ENCODE results near the gene GARIN6. TPM values are rescaled to one million over a fixed set of nuclear protein-coding genes. Genes with fewer than 3 reads are reported as not detected.

The GARIN6 gene
- total RNA-seq, 3 donors from 2014 or later (not counting 1 experiment from before 2014, with no cell fraction given): not detected

- Histone ChIP-seq H3K27me3 (ENCODE audit: control insufficient read depth, insufficient read depth, low read length) (no peaks in the 10 kb centered on the region), H3K9me3 (ENCODE audit: control insufficient read depth, insufficient read depth, low read length) (no peaks in the 10 kb centered on the region), H3K27ac (ENCODE audit: low read length) (no peak overlapping the region), H3K36me3 (ENCODE audit: control insufficient read depth, insufficient read depth, low read length) (no peaks in the 10 kb centered on the region), H3K4me3 (ENCODE audit: low read length) (no peak overlapping the region), H3K4me1 (ENCODE audit: control insufficient read depth, insufficient read depth, low read length) (no peaks in the 10 kb centered on the region)
- H3K36me3 Mint-ChIP-seq: no peaks in the 10 kb centered on the region
- H3K4me3 Mint-ChIP-seq: no peak overlapping the region
- ATAC-seq: no peak
- TF ChIP-seq CTCF (IDR thresholded peaks at IDR 0.05): no peak
- H3K27ac Mint-ChIP-seq: no peak overlapping the region
- peaks cover 0 to 10% of the 10 kb centered on the region in 2 donors for H3K9me3 Mint-ChIP-seq
- intact Hi-C loops (cut with micrococcal nuclease): no loop called here
- H3K27me3 Mint-ChIP-seq (ENCODE audit: low read depth in 2 of 2): no peaks in the 10 kb centered on the region
- DNase-seq: no peak
- WGBS (ENCODE audit: insufficient coverage): no CpG with 5 or more reads among the region's 1 CpG
- H3K4me1 Mint-ChIP-seq: no peaks in the 10 kb centered on the region
Measured at GRCh38 chr12:99658671-99659349, 11.3 kb downstream of the GARIN6 start.

GRCh38 chr12:99670635-99671034 lies 23.1 kb downstream of the GARIN6 start:
- H3K27ac ChIP-seq (ENCODE audit: low read length): no peak overlapping the region
- no CpG with 5 or more reads among the region's 1 CpG for WGBS (ENCODE audit: insufficient coverage)

GRCh38 chr12:99680276-99680675 lies 32.7 kb downstream of the GARIN6 start:
- no peak for DNase-seq
- H3K27ac ChIP-seq (ENCODE audit: low read length): no peak overlapping the region
- no peak overlapping the region for H3K4me3 ChIP-seq (ENCODE audit: low read length)
- H3K36me3 ChIP-seq (ENCODE audit: control insufficient read depth, insufficient read depth, low read length): no peaks in the 10 kb centered on the region
- ATAC-seq: no peak
- peaks cover 10% of the 10 kb centered on the region for H3K9me3 ChIP-seq (ENCODE audit: control insufficient read depth, insufficient read depth, low read length)
- Mint-ChIP-seq H3K27ac (no peak overlapping the region), H3K4me1 (no peaks in the 10 kb centered on the region), H3K36me3 (no peaks in the 10 kb centered on the region), H3K9me3 (peaks cover 21 to 33% of the 10 kb centered on the region in 2 donors), H3K27me3 (ENCODE audit: low read depth in 2 of 2) (no peaks in the 10 kb centered on the region), H3K4me3 (no peak overlapping the region)
- H3K27me3 ChIP-seq (ENCODE audit: control insufficient read depth, insufficient read depth, low read length): no peaks in the 10 kb centered on the region
- no peak for TF ChIP-seq CTCF (IDR thresholded peaks at IDR 0.05)
- 48% methylated on average over 4 of the region's 4 CpGs for WGBS (ENCODE audit: insufficient coverage)
- no peaks in the 10 kb centered on the region for H3K4me1 ChIP-seq (ENCODE audit: control insufficient read depth, insufficient read depth, low read length)
- intact Hi-C loops (cut with micrococcal nuclease): no loop called here

More at GRCh38 chr12:99670635-99671034, 23.1 kb downstream of the GARIN6 start:
- no peak for DNase-seq
- Mint-ChIP-seq H3K27me3 (ENCODE audit: low read depth in 2 of 2) (no peaks in the 10 kb centered on the region), H3K36me3 (no peaks in the 10 kb centered on the region), H3K4me3 (no peak overlapping the region), H3K9me3 (peaks cover 11 to 14% of the 10 kb centered on the region in 2 donors), H3K4me1 (no peaks in the 10 kb centered on the region), H3K27ac (no peak overlapping the region)
- no peak for ATAC-seq
- H3K4me3 ChIP-seq (ENCODE audit: low read length): no peak overlapping the region
- no peaks in the 10 kb centered on the region for H3K27me3 ChIP-seq (ENCODE audit: control insufficient read depth, insufficient read depth, low read length)
- H3K9me3 ChIP-seq (ENCODE audit: control insufficient read depth, insufficient read depth, low read length): no peaks in the 10 kb centered on the region
- no peak for TF ChIP-seq CTCF (IDR thresholded peaks at IDR 0.05)
- intact Hi-C loops (cut with micrococcal nuclease): no loop called here
- no peaks in the 10 kb centered on the region for H3K4me1 ChIP-seq (ENCODE audit: control insufficient read depth, insufficient read depth, low read length)
- H3K36me3 ChIP-seq (ENCODE audit: control insufficient read depth, insufficient read depth, low read length): no peaks in the 10 kb centered on the region

GRCh38 chr12:99686142-99686541 lies 38.6 kb downstream of the GARIN6 start:
- WGBS (ENCODE audit: insufficient coverage): 70% methylated on average over 1 of the region's 1 CpG
- no peaks in the 10 kb centered on the region for H3K9me3 ChIP-seq (ENCODE audit: control insufficient read depth, insufficient read depth, low read length)
- H3K27me3 ChIP-seq (ENCODE audit: control insufficient read depth, insufficient read depth, low read length): no peaks in the 10 kb centered on the region
- Mint-ChIP-seq H3K27ac (no peak overlapping the region), H3K9me3 (peaks cover 22 to 24% of the 10 kb centered on the region in 2 donors), H3K36me3 (no peaks in the 10 kb centered on the region), H3K27me3 (ENCODE audit: low read depth in 2 of 2) (no peaks in the 10 kb centered on the region), H3K4me1 (no peaks in the 10 kb centered on the region), H3K4me3 (no peak overlapping the region)
- H3K4me3 ChIP-seq (ENCODE audit: low read length): no peak overlapping the region
- H3K36me3 ChIP-seq (ENCODE audit: control insufficient read depth, insufficient read depth, low read length): no peaks in the 10 kb centered on the region
- no peak for ATAC-seq
- TF ChIP-seq CTCF (IDR thresholded peaks at IDR 0.05): no peak
- no peak overlapping the region for H3K27ac ChIP-seq (ENCODE audit: low read length)
- H3K4me1 ChIP-seq (ENCODE audit: control insufficient read depth, insufficient read depth, low read length): no peaks in the 10 kb centered on the region
- no peak for DNase-seq
- intact Hi-C loops (cut with micrococcal nuclease): no loop called here

All from natural killer cell (primary cell).